Measurements from ENCODE around the gene ANKRD45. TPM values are rescaled to one million over a fixed set of nuclear protein-coding genes. Genes with fewer than 3 reads are reported as not detected.

Gene ANKRD45
- total and polyA plus RNA-seq, 2 of the 8 experiments (the other 6 are each of a cell fraction or from before 2014, with no cell fraction given) = 0.41 to 2.8 TPM

DNA sequence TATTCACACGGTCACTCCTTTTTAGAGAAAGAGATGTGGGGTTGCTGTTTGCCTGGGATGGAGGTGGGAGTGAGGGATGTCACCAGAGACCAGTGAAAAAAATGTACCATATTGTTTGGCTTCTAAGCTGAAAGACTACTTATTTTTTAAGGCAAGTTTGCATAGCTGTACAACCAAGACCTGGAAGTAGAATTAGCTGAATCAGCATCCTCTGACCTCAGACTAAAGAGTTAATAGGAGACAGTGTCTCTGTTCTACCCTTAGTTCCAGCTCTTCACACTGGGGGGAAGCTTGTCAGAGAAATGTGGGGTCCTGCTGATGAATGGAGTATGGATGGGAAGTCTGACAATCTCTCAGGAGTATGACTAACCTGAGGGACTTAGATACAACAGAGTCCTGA lies 108.4 kb downstream of the ANKRD45 start:
- POLR2A ChIA-PET (ENCODE audit: partially characterized antibody) = no interaction called here
- TF ChIP-seq MAFK (IDR thresholded peaks at IDR 0.05; ENCODE audit: low read depth, low read length) (peak; percentile 65), SIN3A (conservative IDR thresholded peaks at IDR 0.05 in 1 of 2, IDR thresholded peaks at IDR 0.05 in 1 of 2; ENCODE audit: low read depth in 1 of 2, low read length in 2 of 2) (no peak), KDM1A (IDR thresholded peaks at IDR 0.05; ENCODE audit: borderline replicate concordance, low read length) (no peak)
- no peak overlapping the region for H3K4ac ChIP-seq (replicated peaks; ENCODE audit: insufficient read length, low read depth, low read length)
- H4K8ac ChIP-seq (ENCODE audit: extremely low read depth, insufficient read depth, low read length) = no peak overlapping the region
- no peak overlapping the region for H2BK20ac ChIP-seq (ENCODE audit: low read length)
- no peak overlapping the region for H2BK5ac ChIP-seq (ENCODE audit: low read depth, low read length)
- H2BK120ac ChIP-seq (replicated peaks; ENCODE audit: low read depth, low read length) = no peak overlapping the region
- no peak overlapping the region for H3K14ac ChIP-seq (ENCODE audit: insufficient read length)
- no peaks in the 10 kb centered on the region for H3K79me1 ChIP-seq (ENCODE audit: low read depth, low read length)
- no peak overlapping the region for H3K9ac ChIP-seq (replicated peaks in 1 of 4; ENCODE audit: extremely low read depth in 1 of 4, low read depth in 3 of 4, low read length in 3 of 4)
- no peaks in the 10 kb centered on the region for H4K20me1 ChIP-seq (replicated peaks in 1 of 2; ENCODE audit: control insufficient read depth in 1 of 2, insufficient read depth in 2 of 2, low read length in 2 of 2)
- no peak overlapping the region for H3K56ac ChIP-seq (replicated peaks; ENCODE audit: insufficient read length, low read depth, low read length)
- no peak overlapping the region for H3K4me3 ChIP-seq (ENCODE audit: extremely low read depth in 1 of 4, insufficient read depth in 2 of 4, low read depth in 3 of 4, low read length in 4 of 4)
- no peak overlapping the region for H2AK5ac ChIP-seq (ENCODE audit: low read depth, low read length)
- H3K4me1 ChIP-seq (replicated peaks in 1 of 4; ENCODE audit: control insufficient read depth in 3 of 4, insufficient read depth in 4 of 4, low read length in 3 of 4) = no peaks in the 10 kb centered on the region
- no peak overlapping the region for H2BK15ac ChIP-seq (ENCODE audit: low read length)
- FAIRE-seq = no peak
- 83% methylated on average over 1 of the region's 1 CpG; no CpG with 5 or more reads in 1 of the 2 experiments for WGBS, 2 experiments (ENCODE audit: extremely low coverage in 1 of 2, insufficient coverage in 1 of 2, insufficient read length in 1 of 2, insufficient replicate concordance in 2 of 2, low coverage in 1 of 2, low lambda C conversion rate in 2 of 2, missing lambda C conversion rate in 1 of 2)
- no peak overlapping the region for H2AFZ ChIP-seq (ENCODE audit: low read length)
- no peak overlapping the region for H4K5ac ChIP-seq (ENCODE audit: insufficient read length, low read depth, low read length)
- no peak overlapping the region for H2BK12ac ChIP-seq (ENCODE audit: low read depth, low read length)
- no peaks in the 10 kb centered on the region for H3K9me3 ChIP-seq (ENCODE audit: insufficient read depth in 2 of 2, low read depth in 1 of 2, low read length in 1 of 2)
- H3K79me2 ChIP-seq (ENCODE audit: control insufficient read depth in 1 of 2, insufficient read depth in 2 of 2, low read length in 2 of 2) = no peaks in the 10 kb centered on the region
- no peaks in the 10 kb centered on the region for H3K23me2 ChIP-seq (ENCODE audit: low read depth, low read length)
- H3K27ac ChIP-seq (ENCODE audit: low read depth, low read length) = no peak overlapping the region
- no peak overlapping the region for H3K23ac ChIP-seq (ENCODE audit: insufficient read length)
- no peak overlapping the region for H4K91ac ChIP-seq (replicated peaks; ENCODE audit: insufficient read length, low read length)
- CTCF ChIA-PET (ENCODE audit: partially characterized antibody) = interaction anchor here (0.7 to 1.9 kb wide), 7 partner anchors 9 to 141 kb away, joined by 3 to 5 read pairs (median 3); no protein-coding TSS in a partner anchor
- H3K36me3 ChIP-seq (ENCODE audit: control insufficient read depth in 2 of 4, insufficient read depth in 4 of 4, low read length in 3 of 4) = no peaks in the 10 kb centered on the region
- no peaks in the 10 kb centered on the region for H3K27me3 ChIP-seq (replicated peaks in 1 of 4; ENCODE audit: control insufficient read depth in 3 of 4, extremely low read depth in 1 of 4, insufficient read depth in 3 of 4, low read length in 3 of 4)
- H3K4me2 ChIP-seq (ENCODE audit: insufficient read depth in 1 of 2, low read depth in 2 of 2, low read length in 2 of 2) = no peak overlapping the region
- no peak for DNase-seq (ENCODE audit: low read depth in 1 of 2, low spot score in 2 of 2)
- H3K18ac ChIP-seq (ENCODE audit: extremely low read depth, low read length) = no peak overlapping the region
